Ishikawa (cell line): ENCODE data around the gene LRFN3.

Experiments
- CEBPB ChIP-seq: IDR thresholded peaks from 2 replicates; pipeline ENCODE4 v1.6.1; 2012
- CREB1 ChIP-seq: IDR thresholded peaks from 2 replicates; pipeline ENCODE4 v1.6.1; 2012; ENCODE audit warnings: low read depth
- EGR1 ChIP-seq: IDR thresholded peaks from 2 replicates; pipeline ENCODE4 v1.6.1; 2012
- EP300 ChIP-seq: IDR thresholded peaks from 2 replicates; pipeline ENCODE4 v1.6.1; 2012; ENCODE audit warnings: borderline replicate concordance
- MAX ChIP-seq: IDR thresholded peaks from 2 replicates; pipeline ENCODE4 v1.6.1; 2012
- RAD21 ChIP-seq: IDR thresholded peaks from 2 replicates; pipeline ENCODE4 v1.6.1; 2012; ENCODE audit warnings: low read depth
- TAF1 ChIP-seq: IDR thresholded peaks from 2 replicates; pipeline ENCODE4 v1.6.1; 2012; ENCODE audit warnings: low read depth, mild to moderate bottlenecking
- TEAD4 ChIP-seq: IDR thresholded peaks from 2 replicates; pipeline ENCODE4 v1.6.1; 2012
- YY1 ChIP-seq: IDR thresholded peaks from 2 replicates; pipeline ENCODE4 v1.6.1; 2012; ENCODE audit warnings: low read depth
- ZBTB7A ChIP-seq: IDR thresholded peaks from 2 replicates; pipeline ENCODE4 v1.6.1; 2012; ENCODE audit warnings: low read depth
- TF ChIP-seq, protein P1 (sequence below): IDR thresholded peaks from 2 replicates; pipeline ENCODE4 v1.6.1; 2012; ENCODE audit warnings: low read depth, mild to moderate bottlenecking
- TF ChIP-seq, protein P2 (sequence below): IDR thresholded peaks from 2 replicates; pipeline ENCODE4 v1.6.1; 2012

DNA sequence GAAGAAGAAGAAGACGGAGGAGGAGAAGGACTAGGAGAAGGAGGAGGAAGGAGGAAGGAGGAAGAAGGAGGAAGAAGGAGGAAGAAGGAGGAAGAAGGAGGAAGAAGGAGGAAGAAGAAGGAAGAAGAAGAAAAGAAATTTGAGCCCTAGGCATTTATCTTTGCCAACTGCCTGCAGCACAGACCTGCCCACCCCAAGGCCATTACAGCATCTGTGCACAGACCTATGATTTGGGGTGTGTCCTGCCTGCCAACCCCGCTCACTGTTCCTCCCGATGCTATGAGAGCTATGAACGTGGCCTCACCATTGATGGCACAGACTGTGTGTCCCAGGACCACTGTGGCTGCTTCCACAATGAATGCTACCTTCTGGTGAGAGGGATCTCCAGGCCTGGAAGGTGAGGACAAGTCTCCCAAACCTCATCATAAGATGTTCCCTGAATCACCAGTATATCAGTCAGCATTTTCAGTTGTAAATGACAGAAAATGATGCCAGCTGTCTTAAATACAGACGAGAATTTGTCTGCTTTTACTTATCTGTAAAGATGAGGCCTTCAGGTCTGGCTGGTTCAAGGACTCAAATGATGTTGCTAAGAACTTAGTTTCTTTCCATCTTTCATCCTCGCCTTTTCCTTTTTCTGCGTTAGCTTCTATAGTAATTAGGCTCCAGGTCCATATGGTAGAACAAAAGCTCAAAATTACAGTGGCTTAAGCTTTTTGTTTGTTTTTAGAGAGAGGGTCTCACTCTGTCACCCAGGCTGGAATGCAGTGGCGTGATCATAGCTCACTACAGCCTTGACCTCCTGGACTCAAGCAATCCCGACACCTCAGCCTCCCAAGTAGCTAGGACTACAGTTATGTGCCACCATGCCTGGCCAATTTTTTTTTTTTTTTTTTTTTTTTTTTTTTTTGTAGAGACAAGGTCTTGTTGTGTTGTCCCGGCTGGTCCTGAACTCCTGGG, 54.9 kb downstream of the LRFN3 start:
- TF ChIP-seq EP300 = no peak
- TF ChIP-seq TAF1 = no peak
- TF ChIP-seq RAD21 = no peak
- TF ChIP-seq CEBPB = no peak
- TF ChIP-seq TEAD4 = no peak
- no peak for TF ChIP-seq EGR1
- TF ChIP-seq, protein P1, sequence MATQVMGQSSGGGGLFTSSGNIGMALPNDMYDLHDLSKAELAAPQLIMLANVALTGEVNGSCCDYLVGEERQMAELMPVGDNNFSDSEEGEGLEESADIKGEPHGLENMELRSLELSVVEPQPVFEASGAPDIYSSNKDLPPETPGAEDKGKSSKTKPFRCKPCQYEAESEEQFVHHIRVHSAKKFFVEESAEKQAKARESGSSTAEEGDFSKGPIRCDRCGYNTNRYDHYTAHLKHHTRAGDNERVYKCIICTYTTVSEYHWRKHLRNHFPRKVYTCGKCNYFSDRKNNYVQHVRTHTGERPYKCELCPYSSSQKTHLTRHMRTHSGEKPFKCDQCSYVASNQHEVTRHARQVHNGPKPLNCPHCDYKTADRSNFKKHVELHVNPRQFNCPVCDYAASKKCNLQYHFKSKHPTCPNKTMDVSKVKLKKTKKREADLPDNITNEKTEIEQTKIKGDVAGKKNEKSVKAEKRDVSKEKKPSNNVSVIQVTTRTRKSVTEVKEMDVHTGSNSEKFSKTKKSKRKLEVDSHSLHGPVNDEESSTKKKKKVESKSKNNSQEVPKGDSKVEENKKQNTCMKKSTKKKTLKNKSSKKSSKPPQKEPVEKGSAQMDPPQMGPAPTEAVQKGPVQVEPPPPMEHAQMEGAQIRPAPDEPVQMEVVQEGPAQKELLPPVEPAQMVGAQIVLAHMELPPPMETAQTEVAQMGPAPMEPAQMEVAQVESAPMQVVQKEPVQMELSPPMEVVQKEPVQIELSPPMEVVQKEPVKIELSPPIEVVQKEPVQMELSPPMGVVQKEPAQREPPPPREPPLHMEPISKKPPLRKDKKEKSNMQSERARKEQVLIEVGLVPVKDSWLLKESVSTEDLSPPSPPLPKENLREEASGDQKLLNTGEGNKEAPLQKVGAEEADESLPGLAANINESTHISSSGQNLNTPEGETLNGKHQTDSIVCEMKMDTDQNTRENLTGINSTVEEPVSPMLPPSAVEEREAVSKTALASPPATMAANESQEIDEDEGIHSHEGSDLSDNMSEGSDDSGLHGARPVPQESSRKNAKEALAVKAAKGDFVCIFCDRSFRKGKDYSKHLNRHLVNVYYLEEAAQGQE = no peak
- TF ChIP-seq, protein P2, sequence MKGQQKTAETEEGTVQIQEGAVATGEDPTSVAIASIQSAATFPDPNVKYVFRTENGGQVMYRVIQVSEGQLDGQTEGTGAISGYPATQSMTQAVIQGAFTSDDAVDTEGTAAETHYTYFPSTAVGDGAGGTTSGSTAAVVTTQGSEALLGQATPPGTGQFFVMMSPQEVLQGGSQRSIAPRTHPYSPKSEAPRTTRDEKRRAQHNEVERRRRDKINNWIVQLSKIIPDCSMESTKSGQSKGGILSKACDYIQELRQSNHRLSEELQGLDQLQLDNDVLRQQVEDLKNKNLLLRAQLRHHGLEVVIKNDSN = no peak
- TF ChIP-seq CREB1 = no peak
- no peak for TF ChIP-seq YY1
- no peak for TF ChIP-seq MAX
- TF ChIP-seq ZBTB7A = no peak
